HG02852 (cell line): ENCODE measurements around the gene SLC35G3.
"Not testable (repeated sequence)": the region's sequence is repeated elsewhere in the genome, so short reads cannot be mapped to it uniquely, and the experiment has no call there.

Source experiments
- ATAC-seq: cut with Tn5 transposase; IDR thresholded peaks from one replicate; pipeline ENCODE4 v1.9.1; 2021; ENCODE audit warnings: mild to moderate bottlenecking, moderate library complexity; ENCODE audit not compliant: unreplicated experiment

SLC35G3 gene

GRCh38 chr17:35212668-35213067 lies 18.5 kb upstream of the SLC35G3 start:
- no peak for ATAC-seq

- ATAC-seq = no peak
Observed at GRCh38 chr17:35210741-35211140, 16.5 kb upstream of the SLC35G3 start.

- ATAC-seq = not testable (repeated sequence)
Observed at GRCh38 chr17:35202582-35202981, 8.4 kb upstream of the SLC35G3 start.

- not testable (repeated sequence) for ATAC-seq
Observed at GRCh38 chr17:35195062-35195461, 869 bp upstream of the SLC35G3 start.

- ATAC-seq = no peak
Observed at GRCh38 chr17:35192708-35193107, 1.5 kb downstream of the SLC35G3 start.

- no peak for ATAC-seq
Observed at GRCh38 chr17:35191001-35191695, 3.0 kb downstream of the SLC35G3 start.

GRCh38 chr17:35189291-35189690 lies 4.9 kb downstream of the SLC35G3 start:
- no peak for ATAC-seq

GRCh38 chr17:35188111-35188510 lies 6.1 kb downstream of the SLC35G3 start:
- ATAC-seq = no peak

- ATAC-seq = no peak
Observed at GRCh38 chr17:35187481-35187880, 6.7 kb downstream of the SLC35G3 start.

GRCh38 chr17:35185849-35186248 lies 8.3 kb downstream of the SLC35G3 start:
- no peak for ATAC-seq

- ATAC-seq = no peak
Observed at GRCh38 chr17:35184274-35184673, 9.9 kb downstream of the SLC35G3 start.

GRCh38 chr17:35183332-35183731 lies 10.9 kb downstream of the SLC35G3 start:
- ATAC-seq = no peak

- not testable (repeated sequence) for ATAC-seq
Observed at GRCh38 chr17:35179379-35179778, 14.8 kb downstream of the SLC35G3 start.

- no peak for ATAC-seq
Observed at GRCh38 chr17:35176897-35177296, 17.3 kb downstream of the SLC35G3 start.

GRCh38 chr17:35175638-35176415 lies 18.4 kb downstream of the SLC35G3 start:
- no peak for ATAC-seq

GRCh38 chr17:35174835-35175334 lies 19.3 kb downstream of the SLC35G3 start:
- ATAC-seq = no peak

GRCh38 chr17:35172321-35172720 lies 21.9 kb downstream of the SLC35G3 start:
- not testable (repeated sequence) for ATAC-seq

- no peak for ATAC-seq
Observed at GRCh38 chr17:35171834-35172233, 22.4 kb downstream of the SLC35G3 start.

- ATAC-seq = no peak
Observed at GRCh38 chr17:35170968-35171771, 23.0 kb downstream of the SLC35G3 start.

- ATAC-seq = no peak
Observed at GRCh38 chr17:35169835-35170363, 24.3 kb downstream of the SLC35G3 start.

- no peak for ATAC-seq
Observed at GRCh38 chr17:35167666-35168065, 26.5 kb downstream of the SLC35G3 start.
